CD4-positive, alpha-beta T cell treated with Interleukin-6 at 100 ng/mL for 8 hours (primary cell): ENCODE data around the gene RPUSD2.

ENCODE experiments used
- DNase-seq: peaks from one replicate; pipeline ENCODE4 v3.0.0-alpha.2; 2020; ENCODE audit warnings: mixed read lengths, low spot score

RPUSD2 gene

DNA sequence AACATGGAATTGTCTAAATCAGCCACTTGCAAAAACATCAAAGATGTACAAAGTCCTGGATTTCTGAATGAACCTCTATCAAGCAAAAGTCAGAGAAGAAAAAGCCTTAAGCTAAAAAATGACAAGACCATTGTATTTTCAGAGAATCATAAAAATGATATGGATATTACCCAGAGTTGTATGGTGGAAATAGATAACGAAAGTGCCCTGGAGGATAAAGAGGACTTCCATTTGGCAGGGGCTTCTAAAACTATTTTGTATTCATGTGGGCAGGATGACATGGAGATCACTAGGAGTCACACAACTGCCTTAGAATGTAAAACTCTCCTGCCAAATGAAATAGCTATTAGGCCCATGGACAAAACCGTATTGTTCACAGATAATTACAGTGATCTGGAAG is 54.3 kb downstream of the RPUSD2 start:
- DNase-seq: no peak
